ENCODE data around the gene PIWIL1.

DNA sequence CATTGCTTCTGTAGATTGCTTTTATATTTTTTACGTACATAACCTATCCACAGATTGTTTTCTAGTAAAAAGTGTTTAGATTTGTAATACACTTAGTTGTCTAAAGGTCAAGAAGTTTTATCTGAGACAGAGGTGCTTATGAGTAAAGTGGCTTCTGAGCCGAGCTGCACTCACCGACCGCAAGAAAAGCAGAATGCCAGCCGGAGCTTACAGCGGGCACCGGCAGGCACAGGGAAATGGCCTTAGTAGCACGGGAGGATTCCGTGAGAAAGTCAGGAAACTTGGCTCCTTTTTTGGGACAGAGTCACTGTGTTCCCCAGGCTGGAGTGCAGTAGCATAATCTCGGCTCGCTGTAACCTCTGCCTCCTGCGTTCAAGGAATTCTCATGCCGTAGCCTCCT lies 29.8 kb downstream of the PIWIL1 start:
- TF ChIP-seq, protein P1, sequence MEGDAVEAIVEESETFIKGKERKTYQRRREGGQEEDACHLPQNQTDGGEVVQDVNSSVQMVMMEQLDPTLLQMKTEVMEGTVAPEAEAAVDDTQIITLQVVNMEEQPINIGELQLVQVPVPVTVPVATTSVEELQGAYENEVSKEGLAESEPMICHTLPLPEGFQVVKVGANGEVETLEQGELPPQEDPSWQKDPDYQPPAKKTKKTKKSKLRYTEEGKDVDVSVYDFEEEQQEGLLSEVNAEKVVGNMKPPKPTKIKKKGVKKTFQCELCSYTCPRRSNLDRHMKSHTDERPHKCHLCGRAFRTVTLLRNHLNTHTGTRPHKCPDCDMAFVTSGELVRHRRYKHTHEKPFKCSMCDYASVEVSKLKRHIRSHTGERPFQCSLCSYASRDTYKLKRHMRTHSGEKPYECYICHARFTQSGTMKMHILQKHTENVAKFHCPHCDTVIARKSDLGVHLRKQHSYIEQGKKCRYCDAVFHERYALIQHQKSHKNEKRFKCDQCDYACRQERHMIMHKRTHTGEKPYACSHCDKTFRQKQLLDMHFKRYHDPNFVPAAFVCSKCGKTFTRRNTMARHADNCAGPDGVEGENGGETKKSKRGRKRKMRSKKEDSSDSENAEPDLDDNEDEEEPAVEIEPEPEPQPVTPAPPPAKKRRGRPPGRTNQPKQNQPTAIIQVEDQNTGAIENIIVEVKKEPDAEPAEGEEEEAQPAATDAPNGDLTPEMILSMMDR (IDR thresholded peaks at IDR 0.05), result no peak
- TF ChIP-seq POLR2A (IDR thresholded peaks at IDR 0.05), result no peak
- TF ChIP-seq EP300 (IDR thresholded peaks at IDR 0.05), result no peak

Data from gastroesophageal sphincter (tissue), 3 donors.